Measurements from ENCODE around the gene AKAP10.
"Not testable (repeated sequence)": the region's sequence is repeated elsewhere in the genome, so short reads cannot be mapped to it uniquely, and the experiment has no call there.

AKAP10 gene

GRCh38 chr17:19978805-19979211, 1.2 kb upstream of the AKAP10 start:
- DNase-seq, result no peak

- no peak for DNase-seq
These were observed 678 bp upstream of the AKAP10 start for GRCh38 chr17:19978209-19978802.

- no peak for DNase-seq
These were observed 2.0 kb downstream of the AKAP10 start for GRCh38 chr17:19975601-19976000.

- no peak for DNase-seq
These were observed 4.5 kb downstream of the AKAP10 start for GRCh38 chr17:19973156-19973555.

- DNase-seq, result not testable (repeated sequence)
These were observed 14.7 kb downstream of the AKAP10 start for GRCh38 chr17:19962954-19963353.

- no peak for DNase-seq
These were observed 19.6 kb downstream of the AKAP10 start for GRCh38 chr17:19958023-19958422.

GRCh38 chr17:19955099-19955498, 22.5 kb downstream of the AKAP10 start:
- DNase-seq, result no peak

GRCh38 chr17:19951411-19951810, 26.2 kb downstream of the AKAP10 start:
- DNase-seq, result not testable (repeated sequence)

- DNase-seq, result not testable (repeated sequence)
These were observed 26.9 kb downstream of the AKAP10 start for GRCh38 chr17:19950624-19951195.

GRCh38 chr17:19948116-19948943, 29.3 kb downstream of the AKAP10 start:
- no peak for DNase-seq

- no peak for DNase-seq
These were observed 30.7 kb downstream of the AKAP10 start for GRCh38 chr17:19946921-19947320.

GRCh38 chr17:19945009-19945626, 32.5 kb downstream of the AKAP10 start:
- no peak for DNase-seq

GRCh38 chr17:19943599-19943998, 34.0 kb downstream of the AKAP10 start:
- no peak for DNase-seq

- DNase-seq, result no peak
These were observed 34.6 kb downstream of the AKAP10 start for GRCh38 chr17:19943026-19943425.

- DNase-seq, result no peak
These were observed 36.7 kb downstream of the AKAP10 start for GRCh38 chr17:19940722-19941464.

- no peak for DNase-seq
These were observed 37.5 kb downstream of the AKAP10 start for GRCh38 chr17:19939993-19940721.

GRCh38 chr17:19938736-19939135, 38.9 kb downstream of the AKAP10 start:
- no peak for DNase-seq

GRCh38 chr17:19937522-19937921, 40.1 kb downstream of the AKAP10 start:
- DNase-seq, result no peak

GRCh38 chr17:19935169-19935568, 42.5 kb downstream of the AKAP10 start:
- DNase-seq, result no peak

GRCh38 chr17:19933628-19934027, 44.0 kb downstream of the AKAP10 start:
- no peak for DNase-seq

- DNase-seq, result no peak
These were observed 44.4 kb downstream of the AKAP10 start for GRCh38 chr17:19933221-19933620.

- no peak for DNase-seq
These were observed 49.3 kb downstream of the AKAP10 start for GRCh38 chr17:19928299-19928698.
